Activated CD8-positive, alpha-beta T cell treated with anti-CD3 and anti-CD28 coated beads, Interleukin-2, amount 10 ng/mL, durations not matched to agents 7 days and 5 days (primary cell): ENCODE results near the gene LRGUK. TPM values are rescaled to one million over a fixed set of nuclear protein-coding genes. Genes with fewer than 3 reads are reported as not detected.

Experiments used
- ATAC-seq: fragments of 150-1000 bp; cut with Tn5 transposase; one replicate; pipeline ENCODE4 v1.10.0; 2021; ENCODE audit warnings: moderate library complexity
- CTCF ChIA-PET: fragments of 350-600 bp; sonication (Branson Sonifier 250); formaldehyde crosslinking; loops from one replicate; lab custom pipeline; 2021; ENCODE audit warnings: antibody characterized with exemption; lab: Charles Lee
- POLR2A ChIA-PET: fragments of 350-600 bp; sonication (Branson Sonifier 250); formaldehyde crosslinking; loops from one replicate; lab custom pipeline; 2021; ENCODE audit warnings: antibody characterized with exemption; lab: Charles Lee
- DNase-seq: peaks from one replicate; pipeline ENCODE4 v3.0.0-alpha.2; 2020
- H3K27ac Mint-ChIP-seq: one replicate; pipeline ENCODE4 v1.8.0; 2021; ENCODE audit warnings: mild to moderate bottlenecking, mixed read lengths
- H3K27me3 Mint-ChIP-seq: one replicate; pipeline ENCODE4 v1.8.0; 2021; ENCODE audit warnings: low read depth, mixed read lengths
- H3K36me3 Mint-ChIP-seq: one replicate; pipeline ENCODE4 v1.8.0; 2021; ENCODE audit warnings: low read depth, mixed read lengths
- H3K4me1 Mint-ChIP-seq: one replicate; pipeline ENCODE4 v1.8.0; 2021; ENCODE audit warnings: low read depth, mixed read lengths
- H3K4me3 Mint-ChIP-seq: one replicate; pipeline ENCODE4 v1.8.0; 2021; ENCODE audit warnings: mild to moderate bottlenecking, mixed read lengths
- H3K9me3 Mint-ChIP-seq: one replicate; pipeline ENCODE4 v1.8.0; 2022; ENCODE audit warnings: mixed read lengths; ENCODE audit not compliant: insufficient read depth
- total RNA-seq, 2 experiments: library from RNA; stranded (reverse); gene quantifications; one replicate each; pipeline ENCODE4 v1.2.3, GENCODE V29; 2021

The LRGUK gene
- total RNA-seq, 2 experiments from 2014 or later, result 0.13 to 0.18 TPM

DNA sequence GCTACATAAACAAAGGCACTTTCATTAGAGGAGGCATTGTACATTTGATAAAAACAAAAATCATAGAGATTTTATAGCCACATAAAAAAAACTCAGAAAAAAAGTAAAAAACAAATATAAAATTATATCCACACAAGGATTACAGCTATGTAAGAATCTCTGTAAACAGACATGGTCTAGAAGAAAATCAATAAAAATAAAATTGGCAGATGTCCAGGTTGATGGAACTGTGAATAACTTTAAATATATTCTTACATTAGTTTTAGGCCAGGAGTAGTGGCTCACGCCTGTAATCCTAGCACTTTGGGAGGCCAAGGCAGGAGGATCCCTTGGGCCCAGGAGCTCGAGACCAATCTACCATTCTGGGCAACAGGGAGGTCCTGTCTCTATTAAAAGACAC, 170.3 kb downstream of the LRGUK start:
- no peak overlapping the region for H3K4me3 Mint-ChIP-seq
- DNase-seq, result no peak
- ChIA-PET POLR2A (no interaction called here), CTCF (no interaction called here)
- no peak for ATAC-seq
- no peaks in the 10 kb centered on the region for H3K4me1 Mint-ChIP-seq
- H3K27me3 Mint-ChIP-seq, result no peaks in the 10 kb centered on the region
- H3K9me3 Mint-ChIP-seq, result no peaks in the 10 kb centered on the region
- no peak overlapping the region for H3K27ac Mint-ChIP-seq
- H3K36me3 Mint-ChIP-seq, result peaks cover 32% of the 10 kb centered on the region

- no peak overlapping the region for H3K27ac Mint-ChIP-seq
- H3K4me1 Mint-ChIP-seq, result no peaks in the 10 kb centered on the region
- ATAC-seq, result no peak
- H3K36me3 Mint-ChIP-seq, result peaks cover 35% of the 10 kb centered on the region
- no peaks in the 10 kb centered on the region for H3K27me3 Mint-ChIP-seq
- no peaks in the 10 kb centered on the region for H3K9me3 Mint-ChIP-seq
- H3K4me3 Mint-ChIP-seq, result no peak overlapping the region
- ChIA-PET CTCF (no interaction called here), POLR2A (no interaction called here)
- no peak for DNase-seq
Measured at GRCh38 chr7:134298902-134299683, 172.0 kb downstream of the LRGUK start.

DNA sequence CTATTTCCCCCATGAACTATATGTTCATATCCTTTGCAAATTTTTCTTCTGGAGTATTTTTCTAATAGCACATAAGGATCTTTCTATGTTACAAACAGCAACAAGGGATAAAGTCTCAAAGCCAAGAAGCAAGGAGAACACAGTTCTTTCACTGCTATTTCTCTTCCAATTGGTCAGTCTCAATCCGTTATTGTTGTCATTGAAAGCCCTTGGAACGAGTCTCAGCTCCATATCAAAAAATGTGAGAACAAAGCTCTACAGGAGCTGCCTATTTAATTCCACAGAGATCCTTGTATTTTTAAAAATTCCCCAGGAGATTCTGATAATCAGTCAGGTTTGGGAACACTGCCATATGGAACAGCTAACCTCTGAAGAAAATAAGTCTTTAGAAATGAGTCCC, 173.8 kb downstream of the LRGUK start:
- H3K27ac Mint-ChIP-seq, result no peak overlapping the region
- H3K9me3 Mint-ChIP-seq, result no peaks in the 10 kb centered on the region
- DNase-seq (no peak), ATAC-seq (no peak)
- no peaks in the 10 kb centered on the region for H3K4me1 Mint-ChIP-seq
- H3K27me3 Mint-ChIP-seq, result no peaks in the 10 kb centered on the region
- H3K4me3 Mint-ChIP-seq, result no peak overlapping the region
- ChIA-PET CTCF (interaction anchor here (1.3 kb wide), 1 partner anchor 16 kb away, joined by 4 read pairs; the partner anchor contains the start of gene SLC35B4), POLR2A (no interaction called here)
- peaks cover 29% of the 10 kb centered on the region for H3K36me3 Mint-ChIP-seq

GRCh38 chr7:134301592-134301991, 174.5 kb downstream of the LRGUK start:
- Mint-ChIP-seq H3K4me1 (no peaks in the 10 kb centered on the region), H3K27ac (no peak overlapping the region), H3K4me3 (no peak overlapping the region), H3K27me3 (no peaks in the 10 kb centered on the region), H3K36me3 (peaks cover 27% of the 10 kb centered on the region), H3K9me3 (no peaks in the 10 kb centered on the region)
- POLR2A ChIA-PET, result no interaction called here
- DNase-seq (no peak), ATAC-seq (no peak)
- CTCF ChIA-PET, result interaction anchor here (1.3 kb wide), 1 partner anchor 15 kb away, joined by 4 read pairs; the partner anchor contains the start of gene SLC35B4

DNA sequence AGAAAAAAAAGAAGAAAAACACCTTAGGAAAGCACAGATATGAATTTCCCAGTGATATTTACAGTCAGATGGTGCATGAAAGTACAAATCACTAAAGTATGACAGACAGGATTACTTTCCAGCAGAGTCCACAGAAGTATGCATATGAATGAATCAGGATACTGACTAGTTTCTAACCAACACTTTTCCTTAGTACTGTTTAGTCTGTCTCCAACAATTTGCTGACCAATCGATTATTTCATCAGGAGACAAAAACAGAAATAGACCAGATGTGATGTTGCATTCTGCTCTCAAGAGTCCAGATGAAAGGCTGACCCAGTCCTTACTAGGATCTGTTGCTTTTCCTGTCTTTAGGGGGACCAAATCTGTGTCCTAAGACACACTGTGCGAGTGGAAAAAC, 175.0 kb downstream of the LRGUK start:
- DNase-seq, result no peak
- peaks cover 27% of the 10 kb centered on the region for H3K36me3 Mint-ChIP-seq
- H3K27me3 Mint-ChIP-seq, result no peaks in the 10 kb centered on the region
- ChIA-PET POLR2A (no interaction called here), CTCF (no interaction called here)
- no peaks in the 10 kb centered on the region for H3K9me3 Mint-ChIP-seq
- H3K4me1 Mint-ChIP-seq, result no peaks in the 10 kb centered on the region
- no peak overlapping the region for H3K4me3 Mint-ChIP-seq
- no peak for ATAC-seq
- no peak overlapping the region for H3K27ac Mint-ChIP-seq

GRCh38 chr7:134307320-134307719, 180.2 kb downstream of the LRGUK start:
- CTCF ChIA-PET, result no interaction called here
- no peak for DNase-seq
- Mint-ChIP-seq H3K4me3 (no peak overlapping the region), H3K4me1 (peaks cover 6% of the 10 kb centered on the region), H3K27ac (no peak overlapping the region), H3K36me3 (peaks cover 19% of the 10 kb centered on the region), H3K27me3 (no peaks in the 10 kb centered on the region), H3K9me3 (no peaks in the 10 kb centered on the region)
- no peak for ATAC-seq
- POLR2A ChIA-PET, result no interaction called here

DNA sequence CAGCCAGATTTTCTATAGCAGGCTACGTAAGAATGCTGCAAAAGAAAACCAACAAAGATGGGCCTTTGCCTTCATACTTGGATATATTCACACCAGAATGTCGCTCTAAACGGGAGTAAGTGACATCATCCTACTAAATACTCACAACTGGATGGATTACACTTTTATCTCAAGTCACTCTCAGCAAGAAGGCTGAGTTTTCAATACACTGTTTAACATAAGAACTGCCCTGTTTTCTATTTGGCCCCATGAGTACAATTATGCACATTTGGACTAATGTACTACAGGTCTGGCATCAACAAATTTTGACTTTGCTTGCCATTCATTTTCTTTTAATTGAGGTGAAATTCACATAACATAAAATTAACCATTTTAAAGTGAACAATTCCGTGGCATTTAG, 181.4 kb downstream of the LRGUK start:
- H3K36me3 Mint-ChIP-seq, result peaks cover 14% of the 10 kb centered on the region
- no peak for ATAC-seq

DNA sequence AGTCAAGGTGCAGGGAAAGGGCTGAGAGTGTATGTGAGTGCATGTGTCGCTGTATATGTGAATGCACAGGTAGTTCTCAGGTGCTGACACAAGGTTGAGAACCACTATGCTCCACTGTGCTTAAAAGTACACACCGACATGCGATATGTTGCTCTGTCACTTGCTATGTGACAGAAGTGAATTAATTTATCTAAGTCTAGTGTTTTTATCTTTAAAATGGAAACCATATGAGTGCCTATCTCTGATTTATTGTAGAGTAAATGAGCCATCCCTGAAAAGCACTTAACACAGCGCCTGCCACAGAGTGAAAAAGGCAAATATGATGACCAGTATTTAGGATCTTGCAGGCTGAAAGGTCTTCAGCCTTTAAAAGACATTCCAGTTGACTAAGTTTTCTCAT, 184.7 kb downstream of the LRGUK start:
- Mint-ChIP-seq H3K9me3 (no peaks in the 10 kb centered on the region), H3K4me3 (no peak overlapping the region), H3K36me3 (peaks cover 10% of the 10 kb centered on the region), H3K4me1 (peaks cover 18% of the 10 kb centered on the region), H3K27me3 (no peaks in the 10 kb centered on the region), H3K27ac (no peak overlapping the region)
- ChIA-PET CTCF (no interaction called here), POLR2A (no interaction called here)
- DNase-seq (no peak), ATAC-seq (no peak)

More for the DNA sequence above, 181.4 kb downstream of the LRGUK start:
- Mint-ChIP-seq H3K9me3 (no peaks in the 10 kb centered on the region), H3K27ac (no peak overlapping the region), H3K4me3 (no peak overlapping the region), H3K4me1 (peaks cover 6% of the 10 kb centered on the region), H3K27me3 (no peaks in the 10 kb centered on the region)
- POLR2A ChIA-PET, result no interaction called here
- CTCF ChIA-PET, result no interaction called here
- no peak for DNase-seq

DNA sequence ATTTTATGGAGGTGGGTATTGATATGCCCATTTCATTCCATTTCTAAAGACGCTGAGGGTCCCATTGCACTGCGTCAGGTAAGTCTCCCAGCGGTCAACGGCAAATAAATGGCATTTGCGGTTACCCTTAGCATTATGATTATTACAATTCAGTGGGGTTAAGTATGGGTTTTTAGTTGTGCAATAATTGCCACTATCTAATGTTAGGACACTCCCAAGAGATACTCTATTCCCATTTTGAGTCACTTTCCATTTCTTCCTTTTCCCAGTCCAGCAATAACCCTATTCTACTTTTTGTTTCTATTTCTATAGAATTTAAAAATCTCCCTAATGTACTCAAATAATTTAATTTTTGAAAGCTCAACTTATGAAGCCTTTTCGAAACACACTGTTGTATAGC, 185.6 kb downstream of the LRGUK start:
- ChIA-PET CTCF (no interaction called here), POLR2A (interaction anchor here (0.6 kb wide), 1 partner anchor 1042 kb away, joined by 3 read pairs; no protein-coding TSS in a partner anchor)
- Mint-ChIP-seq H3K36me3 (peaks cover 10% of the 10 kb centered on the region), H3K4me1 (peaks cover 24% of the 10 kb centered on the region), H3K27me3 (no peaks in the 10 kb centered on the region), H3K9me3 (no peaks in the 10 kb centered on the region), H3K4me3 (no peak overlapping the region), H3K27ac (no peak overlapping the region)
- DNase-seq (no peak), ATAC-seq (no peak)

GRCh38 chr7:134313543-134313942, 186.4 kb downstream of the LRGUK start:
- Mint-ChIP-seq H3K27ac (no peak overlapping the region), H3K4me3 (no peak overlapping the region), H3K4me1 (peaks cover 24% of the 10 kb centered on the region), H3K27me3 (no peaks in the 10 kb centered on the region), H3K36me3 (peaks cover 10% of the 10 kb centered on the region), H3K9me3 (no peaks in the 10 kb centered on the region)
- POLR2A ChIA-PET, result interaction anchor here (0.6 kb wide), 1 partner anchor 1042 kb away, joined by 3 read pairs; no protein-coding TSS in a partner anchor
- ATAC-seq, result no peak
- no peak for DNase-seq
- CTCF ChIA-PET, result interaction anchor here (0.8 kb wide), 1 partner anchor 15 kb away, joined by 3 read pairs; no protein-coding TSS in a partner anchor
